GM19468 (cell line): ENCODE measurements around the gene LIN52.
"Not testable (repeated sequence)": the region's sequence is repeated elsewhere in the genome, so short reads cannot be mapped to it uniquely, and the experiment has no call there.

Experiments
- ATAC-seq: cut with Tn5 transposase; IDR thresholded peaks from one replicate; pipeline ENCODE4 v1.9.1; 2021; ENCODE audit warnings: mild to moderate bottlenecking, moderate library complexity, moderate number of reproducible peaks; ENCODE audit not compliant: unreplicated experiment; ENCODE audit errors: extremely low read depth

Gene LIN52

DNA sequence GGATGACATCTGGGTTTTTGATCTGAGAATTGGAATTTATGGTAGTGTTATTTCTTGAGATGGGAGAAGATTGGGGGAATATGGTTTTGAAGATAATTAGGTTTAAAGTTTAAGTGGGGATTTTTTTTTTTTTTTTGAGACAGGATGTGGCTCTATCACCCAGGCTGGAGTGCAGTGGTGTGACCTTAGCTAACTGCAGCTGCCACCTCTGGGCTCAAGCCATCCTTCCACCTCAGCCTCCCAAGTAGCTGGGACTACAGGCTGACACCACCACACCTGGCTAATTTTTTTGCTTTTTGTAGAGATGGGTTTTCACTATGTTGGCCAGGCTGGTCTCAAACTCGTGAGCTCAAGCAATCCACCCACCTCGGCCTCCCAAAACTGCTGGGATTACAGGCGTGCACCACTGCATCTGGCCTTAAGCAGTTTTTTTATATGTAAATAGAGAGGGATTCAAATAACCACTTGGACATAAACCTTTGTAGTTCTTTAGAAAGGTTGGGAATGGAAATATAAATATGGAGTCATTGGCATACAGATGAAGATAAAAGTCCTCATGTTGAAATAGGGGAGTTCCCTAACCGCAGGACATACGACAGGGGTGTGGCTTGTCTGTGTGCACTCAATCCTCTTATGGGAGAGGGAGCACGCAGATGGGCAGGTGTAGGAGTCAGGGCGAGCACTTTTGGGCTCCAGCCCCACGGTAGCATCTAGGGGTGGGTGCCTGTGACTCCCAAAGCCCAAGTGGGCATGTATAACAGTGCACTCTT is 4.7 kb downstream of the LIN52 start:
- ATAC-seq: no peak

GRCh38 chr14:74105381-74105780 is 20.6 kb downstream of the LIN52 start:
- no peak for ATAC-seq

GRCh38 chr14:74109369-74109768 is 24.6 kb downstream of the LIN52 start:
- ATAC-seq: no peak

DNA sequence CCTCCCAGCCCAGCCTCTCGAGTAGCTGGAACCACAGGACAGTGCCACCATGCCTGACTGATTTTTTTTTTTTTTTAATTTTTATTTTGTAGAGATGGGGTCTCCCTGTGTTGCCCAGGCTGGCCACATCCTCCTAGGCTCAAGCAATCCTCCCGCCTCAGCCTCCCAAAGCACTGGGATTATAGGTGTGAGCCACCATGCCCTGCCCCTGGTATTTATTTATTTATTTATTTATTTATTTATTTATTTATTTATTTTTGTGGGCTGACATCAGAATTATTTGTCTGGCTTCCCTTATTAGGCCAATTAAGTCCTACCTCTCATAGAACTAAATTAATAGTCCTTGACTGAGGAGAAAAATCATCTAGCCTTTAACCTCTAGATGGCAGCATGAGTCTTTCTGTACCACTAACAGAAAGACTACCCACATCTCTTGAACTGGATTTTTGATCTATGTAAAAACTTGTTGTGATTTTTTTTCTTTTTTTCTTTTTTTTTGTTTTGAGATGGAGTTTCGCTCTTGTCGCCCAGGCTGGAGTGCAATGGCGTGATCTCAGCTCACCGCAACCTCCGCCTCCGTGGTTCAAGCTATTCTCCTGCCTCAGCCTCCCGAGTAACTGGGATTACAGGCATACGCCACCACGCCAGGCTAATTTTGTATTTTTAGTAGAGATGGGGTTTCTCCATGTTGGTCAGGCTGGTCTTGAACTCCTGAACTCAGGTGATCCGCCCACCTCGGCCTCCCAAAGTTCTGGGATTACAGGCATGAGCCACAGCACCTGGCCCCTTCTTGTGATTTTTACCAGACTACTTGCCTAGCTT is 26.9 kb downstream of the LIN52 start:
- ATAC-seq: not testable (repeated sequence)

- ATAC-seq: not testable (repeated sequence)
Measured at GRCh38 chr14:74125487-74125886, 40.7 kb downstream of the LIN52 start.

DNA sequence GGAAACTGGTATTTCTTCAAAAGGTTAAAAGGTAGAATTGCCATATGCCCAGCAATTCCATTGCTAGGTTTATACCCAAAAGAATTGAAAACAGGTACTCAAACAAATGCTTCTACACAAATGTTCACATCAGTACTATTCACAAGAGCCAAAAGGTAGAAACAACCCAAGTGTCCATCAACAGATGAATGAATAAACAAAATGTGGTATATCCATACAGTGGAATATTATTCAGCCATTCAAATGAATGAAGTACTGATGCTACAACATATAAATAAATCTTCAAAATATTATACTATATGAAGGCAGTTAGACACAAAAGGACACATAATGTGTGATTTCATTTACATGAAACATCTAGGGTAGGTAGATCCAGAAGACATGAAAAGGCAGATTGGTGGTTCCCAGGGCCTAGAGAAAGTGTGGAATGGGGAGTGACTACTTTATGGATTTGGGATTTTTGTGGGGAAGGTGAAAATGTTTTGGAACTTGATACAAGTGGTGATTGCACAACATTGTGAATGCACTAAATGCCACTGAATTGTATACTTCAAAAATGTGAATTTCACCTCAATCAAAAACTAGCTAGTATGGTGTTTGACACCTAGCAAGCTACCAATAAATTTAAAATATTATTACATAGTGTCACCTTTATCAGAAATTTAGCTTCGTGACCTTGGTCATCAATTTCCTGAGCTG is 41.7 kb downstream of the LIN52 start:
- ATAC-seq: no peak

- ATAC-seq: no peak
Measured at GRCh38 chr14:74127634-74128033, 42.9 kb downstream of the LIN52 start.

- no peak for ATAC-seq
Measured at GRCh38 chr14:74133833-74134481, 49.2 kb downstream of the LIN52 start.

DNA sequence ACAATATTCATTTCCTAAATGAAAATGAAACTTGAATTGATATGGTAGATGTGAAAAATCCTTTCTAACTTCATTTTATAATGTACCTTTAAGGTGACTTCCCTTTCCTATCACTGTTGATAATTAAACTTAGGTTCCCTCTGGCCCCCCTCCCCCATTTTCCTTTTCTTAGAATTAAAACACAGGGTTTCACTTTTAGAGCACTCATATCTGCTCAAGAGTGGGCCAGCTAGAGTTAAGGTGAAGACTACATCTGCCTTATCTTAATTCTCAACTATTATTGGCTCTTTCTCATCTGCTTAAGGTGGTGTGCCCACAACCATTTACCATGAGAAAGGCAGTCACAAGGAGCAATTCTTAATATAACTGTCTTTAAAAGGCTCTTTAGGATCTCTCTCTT is 49.7 kb downstream of the LIN52 start:
- ATAC-seq: no peak

DNA sequence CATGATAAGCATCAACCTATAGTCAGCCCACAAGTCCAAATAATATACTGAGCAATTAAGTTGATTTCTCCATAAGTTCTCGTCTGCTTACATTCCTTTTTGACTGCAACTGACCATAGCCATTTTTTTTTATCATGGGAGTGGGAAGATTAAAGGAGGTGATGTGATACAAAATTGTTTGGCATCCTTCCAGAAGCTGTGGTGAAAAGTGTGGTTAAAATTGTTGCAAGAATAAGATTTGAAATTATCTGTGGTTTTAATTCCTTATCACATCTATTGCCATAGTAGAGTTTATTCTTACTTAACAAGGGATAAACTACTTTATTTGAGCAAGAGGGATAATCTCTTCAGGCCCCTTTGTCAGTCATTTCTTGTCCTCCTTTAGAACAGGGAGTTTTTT is 50.7 kb downstream of the LIN52 start:
- ATAC-seq: no peak

DNA sequence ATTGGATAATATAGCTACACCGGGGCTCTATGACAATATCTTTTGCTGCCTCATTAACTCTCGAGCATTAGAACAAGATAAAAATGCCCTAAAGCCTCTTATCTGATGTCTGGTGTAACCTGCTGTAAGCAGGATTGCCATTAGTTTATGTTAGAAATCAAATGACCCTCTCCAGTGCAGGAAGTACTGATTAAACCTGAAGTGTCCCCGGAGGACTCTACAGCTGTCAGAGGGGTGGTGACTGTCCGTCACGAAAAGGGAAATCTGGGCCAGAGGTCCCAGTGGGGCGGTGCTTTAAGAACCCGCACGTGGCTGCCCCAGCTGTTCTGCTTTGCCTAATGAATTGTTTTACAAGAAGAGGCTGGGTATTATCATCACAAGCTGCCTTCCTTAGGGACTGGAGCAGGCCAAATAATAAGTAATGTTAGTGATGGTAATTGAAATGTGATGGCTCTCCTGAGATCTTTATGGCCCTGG is 55.7 kb downstream of the LIN52 start:
- ATAC-seq: no peak

DNA sequence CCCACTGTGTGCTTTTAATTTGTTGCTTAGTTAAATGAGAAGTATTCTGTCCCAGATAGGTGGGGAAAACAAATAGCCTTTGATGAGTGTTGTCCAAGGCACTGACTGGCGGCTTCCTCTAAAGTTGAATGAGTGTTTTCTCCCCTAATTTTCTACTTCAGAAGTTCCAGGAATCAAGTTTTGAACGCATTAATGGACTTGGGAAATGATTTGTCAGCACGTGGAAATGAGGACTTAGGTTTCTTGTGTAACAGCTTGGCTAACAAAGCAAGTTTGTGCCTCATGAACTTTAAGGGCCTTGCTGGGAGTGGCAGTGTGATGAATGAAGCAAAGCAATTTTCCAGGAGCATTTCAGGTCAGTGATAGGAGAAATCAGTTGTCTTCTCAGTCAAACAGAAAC is 56.9 kb downstream of the LIN52 start:
- no peak for ATAC-seq

GRCh38 chr14:74142523-74142922 is 57.8 kb downstream of the LIN52 start:
- ATAC-seq: no peak

DNA sequence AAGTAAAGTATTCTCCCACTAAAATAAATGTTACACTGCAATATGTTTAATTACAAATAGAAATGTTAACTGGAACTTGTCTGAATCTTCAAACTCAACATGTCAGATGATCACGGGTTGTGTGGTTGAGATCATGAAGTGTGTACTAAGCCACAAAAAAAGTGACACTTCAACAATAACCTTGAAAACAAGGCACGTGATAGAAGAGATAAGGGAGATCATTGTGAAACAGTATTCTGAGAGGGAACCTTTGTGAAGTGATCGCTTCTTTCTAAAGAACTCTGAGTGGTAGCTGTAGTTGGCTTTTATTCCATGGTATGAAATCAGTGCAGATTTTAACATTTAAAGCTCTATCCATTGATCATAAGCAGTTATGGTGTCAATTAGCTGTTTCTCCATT is 60.0 kb downstream of the LIN52 start:
- ATAC-seq: no peak

DNA sequence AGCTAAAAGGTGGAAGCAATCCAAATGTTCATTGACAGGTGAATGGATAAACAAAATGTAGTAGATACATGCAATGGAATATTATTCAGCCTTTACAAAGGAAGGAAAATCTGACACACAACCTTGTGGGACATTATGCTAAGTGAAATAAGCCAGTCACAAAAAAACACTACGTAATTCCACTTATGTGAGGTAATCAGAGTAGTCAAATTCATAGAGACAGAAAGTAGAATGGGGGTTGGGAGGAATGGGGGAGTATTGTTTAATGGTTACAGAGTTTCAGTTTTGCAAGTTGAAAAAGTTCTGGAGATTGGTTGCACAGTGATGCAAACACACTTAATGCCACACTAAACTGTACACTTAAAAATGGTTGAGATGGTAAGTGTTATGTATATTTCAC is 62.8 kb downstream of the LIN52 start:
- no peak for ATAC-seq

GRCh38 chr14:74148705-74149104 is 63.9 kb downstream of the LIN52 start:
- ATAC-seq: no peak

- ATAC-seq: no peak
Measured at GRCh38 chr14:74155287-74155686, 70.5 kb downstream of the LIN52 start.

DNA sequence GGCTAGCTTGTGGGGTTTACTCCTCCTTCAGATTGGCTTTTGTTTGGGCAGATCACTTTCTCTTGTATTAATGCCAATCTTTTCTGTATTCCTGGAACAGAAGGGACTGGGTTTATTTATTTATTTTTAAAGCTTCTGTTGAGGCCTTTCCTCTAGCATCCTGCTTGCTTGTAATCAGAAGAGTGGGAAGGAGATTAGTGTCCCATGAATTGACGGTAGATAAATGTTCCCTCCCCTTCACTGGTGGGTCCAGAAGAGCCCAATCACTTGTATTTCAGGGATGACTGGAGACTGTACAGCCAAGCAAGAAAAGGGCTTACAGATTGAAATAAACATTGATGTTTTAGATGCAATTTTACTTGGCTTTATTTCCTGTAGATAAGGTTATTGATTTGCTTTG is 71.0 kb downstream of the LIN52 start:
- ATAC-seq: no peak

GRCh38 chr14:74160763-74161162 is 76.0 kb downstream of the LIN52 start:
- no peak for ATAC-seq

DNA sequence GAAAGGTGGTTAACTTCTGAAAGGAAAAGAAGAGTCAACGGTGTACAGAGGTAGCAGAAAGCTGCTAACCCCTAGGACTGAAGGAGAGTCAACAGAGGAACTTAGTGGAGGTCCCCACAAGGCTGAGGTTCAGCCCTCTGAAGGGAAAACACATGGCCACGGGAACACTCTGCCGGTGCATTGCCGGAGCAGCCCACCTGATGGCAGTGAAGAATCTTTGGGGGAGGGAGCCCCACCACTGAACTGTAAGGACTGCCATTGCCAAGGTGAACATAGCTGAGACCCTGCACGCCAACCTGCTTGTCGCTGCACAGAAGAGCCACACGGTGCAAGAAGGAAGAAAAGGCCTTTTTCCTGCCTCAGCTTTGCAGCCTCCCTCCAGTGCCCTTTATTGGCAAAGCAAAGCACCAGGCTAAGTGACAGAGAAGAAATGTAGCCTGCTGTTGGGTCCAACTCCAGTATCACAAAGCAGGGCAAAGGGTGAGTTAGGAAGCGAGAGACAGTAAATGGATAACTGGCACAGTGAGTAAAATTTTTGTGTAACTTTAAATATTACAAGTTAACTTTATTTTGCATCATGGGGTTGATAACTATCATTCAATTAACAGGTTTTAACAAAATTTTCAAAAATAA is 76.9 kb downstream of the LIN52 start:
- no peak for ATAC-seq
